Stimulated activated CD8-positive, alpha-beta memory T cell treated with anti-CD3 and anti-CD28 coated beads, Interleukin-4, amount 100 ng/mL, for 4 hours (primary cell): Measurements from ENCODE around the gene EFCAB6.

Experiments used
- DNase-seq, 2 donors: peaks; one replicate each; pipeline ENCODE4 v3.0.0-alpha.2; 2020; ENCODE audit warnings: low read depth in 2 of 2, low spot score in 1 of 2

Gene EFCAB6

GRCh38 chr22:43750751-43751150 is 61.4 kb downstream of the EFCAB6 start:
- DNase-seq = no peak

GRCh38 chr22:43749473-43749872 is 62.6 kb downstream of the EFCAB6 start:
- no peak for DNase-seq

GRCh38 chr22:43747877-43748276 is 64.2 kb downstream of the EFCAB6 start:
- no peak for DNase-seq

GRCh38 chr22:43747058-43747457 is 65.0 kb downstream of the EFCAB6 start:
- no peak for DNase-seq

GRCh38 chr22:43745783-43746356 is 66.2 kb downstream of the EFCAB6 start:
- DNase-seq = no peak

GRCh38 chr22:43745411-43745770 is 66.7 kb downstream of the EFCAB6 start:
- DNase-seq = no peak

- DNase-seq = no peak
Measured at GRCh38 chr22:43744700-43745410, 67.2 kb downstream of the EFCAB6 start.

- DNase-seq = no peak
Measured at GRCh38 chr22:43743929-43744643, 68.0 kb downstream of the EFCAB6 start.

GRCh38 chr22:43743131-43743530 is 69.0 kb downstream of the EFCAB6 start:
- no peak for DNase-seq

- no peak for DNase-seq
Measured at GRCh38 chr22:43742154-43742950, 69.8 kb downstream of the EFCAB6 start.

GRCh38 chr22:43740587-43741270 is 71.4 kb downstream of the EFCAB6 start:
- no peak for DNase-seq

GRCh38 chr22:43739851-43740379 is 72.2 kb downstream of the EFCAB6 start:
- DNase-seq = no peak

- DNase-seq = no peak
Measured at GRCh38 chr22:43737150-43737828, 74.8 kb downstream of the EFCAB6 start.

- no peak for DNase-seq
Measured at GRCh38 chr22:43736651-43737050, 75.5 kb downstream of the EFCAB6 start.

- no peak for DNase-seq
Measured at GRCh38 chr22:43734370-43735150, 77.5 kb downstream of the EFCAB6 start.

- DNase-seq = no peak
Measured at GRCh38 chr22:43733138-43733537, 79.0 kb downstream of the EFCAB6 start.

- DNase-seq = no peak
Measured at GRCh38 chr22:43731988-43732387, 80.1 kb downstream of the EFCAB6 start.

GRCh38 chr22:43726964-43727543 is 85.1 kb downstream of the EFCAB6 start:
- DNase-seq = no peak

GRCh38 chr22:43726322-43726721 is 85.8 kb downstream of the EFCAB6 start:
- no peak for DNase-seq
